ENCODE data around the gene GSTT2B. TPM values are rescaled to one million over a fixed set of nuclear protein-coding genes. Genes with fewer than 3 reads are reported as not detected.
"Not testable (repeated sequence)": the region's sequence is repeated elsewhere in the genome, so short reads cannot be mapped to it uniquely, and the experiment has no call there.

Gene GSTT2B
- total RNA-seq, 6 experiments from 2014 or later, result 0.50 to 23.7 (median 3.4) TPM; not detected in 1

- H3K9me3 ChIP-seq, result no peaks in the 10 kb centered on the region
- H3K36me3 ChIP-seq, result no peaks in the 10 kb centered on the region
- intact Hi-C loops (cut with DNase I), result no loop called here
- ATAC-seq, result peak in 2 of 4 donors; percentile 41 to 42
- H3K27me3 ChIP-seq, result no peaks in the 10 kb centered on the region
- H3K4me1 ChIP-seq, result no peaks in the 10 kb centered on the region
- no peak for DNase-seq
- no peak within 1 kb of the TSS for H3K4me3 ChIP-seq
- TF ChIP-seq POLR2A (IDR thresholded peaks at IDR 0.05) (no peak), CTCF (IDR thresholded peaks at IDR 0.05) (no peak)
- WGBS (ENCODE audit: insufficient coverage, low coverage, low lambda C conversion rate, missing lambda C conversion rate), result 63% methylated on average over 6 of the region's 6 CpGs
- no peak within 1 kb of the TSS for H3K27ac ChIP-seq
These were observed 44.2 kb upstream of the GSTT2B start, which contains the start of gene GSTT4 for GRCh38 chr22:24005201-24005600. Gene GSTT4, minus strand, starts transcription at chr22:24005453. Its CDS starts 97 bp downstream, at chr22:24005356.

GRCh38 chr22:24003887-24004286 is 42.9 kb upstream of the GSTT2B start:
- no peak for TF ChIP-seq POLR2A (IDR thresholded peaks at IDR 0.05)
- TF ChIP-seq CTCF (IDR thresholded peaks at IDR 0.05), result no peak
- intact Hi-C loops (cut with DNase I), result no loop called here

GRCh38 chr22:24002851-24003250 is 41.9 kb upstream of the GSTT2B start:
- H3K27me3 ChIP-seq, result no peaks in the 10 kb centered on the region
- TF ChIP-seq POLR2A (IDR thresholded peaks at IDR 0.05) (no peak), CTCF (IDR thresholded peaks at IDR 0.05) (no peak)
- no peak overlapping the region for H3K27ac ChIP-seq
- H3K4me1 ChIP-seq, result no peaks in the 10 kb centered on the region
- no peak overlapping the region for H3K4me3 ChIP-seq
- H3K9me3 ChIP-seq, result no peaks in the 10 kb centered on the region
- WGBS (ENCODE audit: insufficient coverage, low coverage, low lambda C conversion rate, missing lambda C conversion rate), result 67% methylated on average over 5 of the region's 5 CpGs
- no peaks in the 10 kb centered on the region for H3K36me3 ChIP-seq
- no peak for DNase-seq
- intact Hi-C loops (cut with DNase I), result no loop called here
- ATAC-seq, result no peak

More at GRCh38 chr22:24003887-24004286, 42.9 kb upstream of the GSTT2B start:
- no peaks in the 10 kb centered on the region for H3K36me3 ChIP-seq
- H3K27me3 ChIP-seq, result no peaks in the 10 kb centered on the region
- ATAC-seq (peak in 1 of 4 donors; percentile 1), DNase-seq (no peak)
- no peak overlapping the region for H3K4me3 ChIP-seq
- 77% methylated on average over 7 of the region's 9 CpGs for WGBS (ENCODE audit: insufficient coverage, low coverage, low lambda C conversion rate, missing lambda C conversion rate)
- H3K9me3 ChIP-seq, result no peaks in the 10 kb centered on the region
- H3K27ac ChIP-seq, result no peak overlapping the region
- no peaks in the 10 kb centered on the region for H3K4me1 ChIP-seq

- H3K27me3 ChIP-seq, result no peaks in the 10 kb centered on the region
- no peaks in the 10 kb centered on the region for H3K36me3 ChIP-seq
- ATAC-seq (no peak), DNase-seq (no peak)
- H3K4me3 ChIP-seq, result no peak overlapping the region
- 63% methylated on average over 5 of the region's 10 CpGs for WGBS (ENCODE audit: insufficient coverage, low coverage, low lambda C conversion rate, missing lambda C conversion rate)
- H3K27ac ChIP-seq, result no peak overlapping the region
- intact Hi-C loops (cut with DNase I), result no loop called here
- no peaks in the 10 kb centered on the region for H3K9me3 ChIP-seq
- H3K4me1 ChIP-seq, result no peaks in the 10 kb centered on the region
- no peak for TF ChIP-seq CTCF (IDR thresholded peaks at IDR 0.05)
- TF ChIP-seq POLR2A (IDR thresholded peaks at IDR 0.05), result no peak
These were observed 41.3 kb upstream of the GSTT2B start for GRCh38 chr22:24002272-24002671.

GRCh38 chr22:24001314-24001713 is 40.3 kb upstream of the GSTT2B start:
- 77% methylated on average over 6 of the region's 9 CpGs for WGBS (ENCODE audit: insufficient coverage, low coverage, low lambda C conversion rate, missing lambda C conversion rate)
- H3K4me1 ChIP-seq, result no peaks in the 10 kb centered on the region
- no peak for ATAC-seq
- H3K9me3 ChIP-seq, result no peaks in the 10 kb centered on the region
- no peak for DNase-seq
- no peaks in the 10 kb centered on the region for H3K27me3 ChIP-seq
- H3K36me3 ChIP-seq, result no peaks in the 10 kb centered on the region
- H3K27ac ChIP-seq, result no peak overlapping the region
- TF ChIP-seq CTCF (IDR thresholded peaks at IDR 0.05) (no peak), POLR2A (IDR thresholded peaks at IDR 0.05) (no peak)
- H3K4me3 ChIP-seq, result no peak overlapping the region
- intact Hi-C loops (cut with DNase I), result no loop called here

GRCh38 chr22:23999779-24000178 is 38.8 kb upstream of the GSTT2B start:
- 82% methylated on average over 5 of the region's 7 CpGs for WGBS (ENCODE audit: insufficient coverage, low coverage, low lambda C conversion rate, missing lambda C conversion rate)
- H3K9me3 ChIP-seq; H3K4me3 ChIP-seq; intact Hi-C loops (cut with DNase I); DNase-seq; H3K36me3 ChIP-seq; H3K4me1 ChIP-seq; H3K27me3 ChIP-seq; H3K27ac ChIP-seq: not testable (repeated sequence)
- ATAC-seq, result peak in 1 of 4 donors; percentile 26
